Vagina (tissue), 2 donors: Measurements from ENCODE around the gene GJB2.

Source experiments
- POLR2AphosphoS5 ChIP-seq, 2 donors: sonication (generic); formaldehyde crosslinking; IDR thresholded peaks; one replicate each; pipeline ENCODE4 v1.9.0; 2017; ENCODE audit warnings: antibody characterized with exemption in 2 of 2, mild to moderate bottlenecking in 2 of 2, low read depth in 1 of 2; ENCODE audit not compliant: insufficient read depth in 1 of 2
- TF ChIP-seq, protein P1 (sequence below), 3 experiments: fragments of 450-650 bp in 2 of 3; fragments of 200-600 bp in 1 of 3; sonication (generic) in 1 of 3; IDR thresholded peaks; one replicate each; pipeline ENCODE4 v1.5.1; 2017 to 2019; ENCODE audit warnings: antibody characterized with exemption in 3 of 3, mild to moderate bottlenecking in 2 of 3, moderate library complexity in 2 of 3

DNA sequence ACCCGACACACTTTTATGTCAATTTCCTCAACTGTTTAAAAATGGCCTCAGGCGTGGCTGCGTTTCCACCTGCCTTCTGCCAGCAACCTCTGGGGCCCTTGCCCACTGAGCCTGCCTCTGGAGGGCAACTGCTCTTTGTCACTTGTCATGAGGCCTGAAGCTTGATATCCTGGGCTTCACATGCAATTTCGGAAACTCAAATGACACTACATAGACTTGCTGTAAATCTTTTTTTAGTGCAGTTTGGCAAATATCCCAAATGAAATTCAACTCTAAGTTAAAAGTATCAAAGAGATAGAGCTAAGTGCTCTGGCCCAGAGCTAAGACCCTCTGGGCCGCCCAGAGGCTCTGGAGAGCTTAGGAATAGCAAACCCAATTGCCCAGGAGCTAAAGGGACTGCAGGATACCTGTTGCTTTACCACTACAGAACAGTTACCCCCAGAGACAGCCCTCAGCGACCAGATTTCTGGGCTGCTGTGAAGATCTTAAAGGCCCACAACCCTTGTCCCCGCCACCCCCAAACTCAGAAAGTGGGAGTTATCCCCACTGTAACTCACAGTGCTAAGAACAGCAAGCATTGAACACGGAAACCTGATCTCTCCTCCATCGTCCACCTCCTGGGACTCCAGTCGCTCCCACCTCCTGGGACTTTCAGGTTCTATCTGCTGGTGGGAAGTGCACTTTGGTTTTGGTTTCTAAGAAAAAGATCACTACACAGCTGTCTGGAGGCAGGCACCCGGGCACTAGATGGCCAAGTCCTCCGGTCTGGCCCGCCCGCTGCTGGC lies 51.3 kb downstream of the GJB2 start:
- TF ChIP-seq, protein P1, sequence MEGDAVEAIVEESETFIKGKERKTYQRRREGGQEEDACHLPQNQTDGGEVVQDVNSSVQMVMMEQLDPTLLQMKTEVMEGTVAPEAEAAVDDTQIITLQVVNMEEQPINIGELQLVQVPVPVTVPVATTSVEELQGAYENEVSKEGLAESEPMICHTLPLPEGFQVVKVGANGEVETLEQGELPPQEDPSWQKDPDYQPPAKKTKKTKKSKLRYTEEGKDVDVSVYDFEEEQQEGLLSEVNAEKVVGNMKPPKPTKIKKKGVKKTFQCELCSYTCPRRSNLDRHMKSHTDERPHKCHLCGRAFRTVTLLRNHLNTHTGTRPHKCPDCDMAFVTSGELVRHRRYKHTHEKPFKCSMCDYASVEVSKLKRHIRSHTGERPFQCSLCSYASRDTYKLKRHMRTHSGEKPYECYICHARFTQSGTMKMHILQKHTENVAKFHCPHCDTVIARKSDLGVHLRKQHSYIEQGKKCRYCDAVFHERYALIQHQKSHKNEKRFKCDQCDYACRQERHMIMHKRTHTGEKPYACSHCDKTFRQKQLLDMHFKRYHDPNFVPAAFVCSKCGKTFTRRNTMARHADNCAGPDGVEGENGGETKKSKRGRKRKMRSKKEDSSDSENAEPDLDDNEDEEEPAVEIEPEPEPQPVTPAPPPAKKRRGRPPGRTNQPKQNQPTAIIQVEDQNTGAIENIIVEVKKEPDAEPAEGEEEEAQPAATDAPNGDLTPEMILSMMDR (IDR thresholded peaks at IDR 0.05): no peak
- no peak for TF ChIP-seq POLR2AphosphoS5 (IDR thresholded peaks at IDR 0.05; ENCODE audit: insufficient read depth in 1 of 2, low read depth in 1 of 2)
